ENCODE data around the gene NOTCH2.
"Not testable (repeated sequence)": the region's sequence is repeated elsewhere in the genome, so short reads cannot be mapped to it uniquely, and the experiment has no call there.

Gene NOTCH2

DNA sequence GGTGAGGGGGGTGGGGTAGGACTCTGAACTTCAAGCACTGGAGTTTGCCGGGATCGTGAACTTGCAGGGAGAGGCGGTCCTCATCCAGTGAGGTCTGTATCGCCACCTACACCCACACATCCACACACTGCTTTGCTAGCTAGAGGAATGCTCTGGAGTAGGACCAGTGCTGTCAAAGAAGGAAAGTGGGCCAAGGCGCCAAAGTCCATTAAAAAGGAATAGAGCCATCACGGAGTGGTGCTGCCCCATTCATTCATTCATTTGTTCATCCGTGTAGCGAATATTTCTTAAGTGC is 405 bp upstream of the NOTCH2 start:
- not testable (repeated sequence) for DNase-seq (ENCODE audit: extremely low read depth, low read depth)

DNA sequence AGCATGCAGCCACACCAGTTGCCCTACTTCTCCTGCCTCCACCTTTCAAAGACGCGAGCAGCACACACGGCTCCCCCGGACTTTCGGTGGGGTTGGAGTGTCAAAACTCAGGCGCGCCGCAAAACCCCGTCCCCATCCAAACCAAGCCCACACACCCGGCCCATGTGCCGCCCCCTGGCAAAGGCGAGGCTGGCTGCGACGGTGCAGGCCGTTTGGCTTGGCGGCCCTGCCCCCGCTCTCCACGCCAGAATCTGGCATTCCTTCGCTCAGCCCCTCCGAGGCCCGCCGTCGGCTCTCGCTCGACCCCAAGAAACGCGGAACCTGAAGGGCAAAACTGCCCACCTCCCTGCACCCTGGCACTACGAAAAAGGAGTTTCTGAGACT is 787 bp downstream of the NOTCH2 start:
- DNase-seq (ENCODE audit: extremely low read depth, low read depth) = not testable (repeated sequence)

DNA sequence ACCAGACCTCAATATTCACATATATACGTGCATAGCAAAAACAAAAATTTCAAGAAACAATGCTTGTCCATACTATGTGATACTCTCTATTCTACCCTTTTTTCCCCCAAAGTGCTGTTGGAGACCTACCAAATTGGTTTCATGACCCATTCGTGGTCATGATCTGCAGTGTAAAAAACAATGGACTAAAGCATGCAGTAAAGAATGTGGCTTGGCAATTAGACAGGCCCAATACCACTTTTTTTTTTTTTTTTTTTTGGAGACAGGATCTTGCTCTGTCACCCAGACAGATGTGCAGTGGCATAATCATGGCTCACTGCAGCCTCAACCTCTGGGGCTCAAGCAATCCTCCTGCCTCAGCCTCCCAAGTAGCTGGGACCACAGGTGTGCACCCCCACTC is 21.3 kb downstream of the NOTCH2 start:
- DNase-seq (ENCODE audit: extremely low read depth, low read depth) = not testable (repeated sequence)

DNA sequence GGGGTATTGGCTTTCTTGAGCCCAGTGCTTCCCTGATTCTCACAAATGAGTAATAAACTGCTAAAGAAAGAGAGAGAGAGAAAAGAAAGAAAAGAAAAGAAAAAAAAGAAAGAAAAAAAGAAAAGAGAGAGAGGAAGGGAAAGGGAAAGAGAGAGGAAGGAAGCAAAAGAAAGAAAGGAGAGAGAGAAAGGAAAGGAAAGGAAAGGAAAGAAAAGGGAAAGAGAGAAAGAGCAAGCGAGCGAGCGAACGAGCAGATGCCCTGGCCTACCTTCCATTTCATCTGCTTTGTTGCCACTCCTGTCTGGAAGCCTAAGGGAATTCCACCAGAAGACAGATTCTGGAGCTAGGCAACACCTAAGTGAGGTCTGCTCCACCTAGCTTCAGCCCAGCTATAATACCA is 27.7 kb downstream of the NOTCH2 start:
- not testable (repeated sequence) for DNase-seq (ENCODE audit: extremely low read depth, low read depth)

DNA sequence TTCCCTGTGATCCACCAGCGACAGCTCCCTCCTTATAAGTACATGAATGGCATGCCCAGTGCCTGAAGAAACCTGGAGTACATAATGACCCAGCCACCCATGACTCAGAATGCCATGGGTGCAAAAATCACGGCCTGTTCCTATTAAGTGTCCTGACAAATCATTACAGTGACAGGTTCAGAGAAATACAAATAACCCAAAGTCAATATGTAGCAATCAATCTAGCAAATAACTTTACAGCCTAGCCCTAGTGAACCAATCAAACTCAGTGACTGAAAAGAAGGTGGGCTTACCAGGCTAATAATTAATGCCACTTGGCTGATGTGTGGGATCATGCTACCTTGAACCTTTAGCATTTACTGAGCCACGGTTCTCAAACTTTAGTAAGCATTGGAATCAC is 37.2 kb downstream of the NOTCH2 start:
- DNase-seq (ENCODE audit: extremely low read depth, low read depth) = not testable (repeated sequence)

DNA sequence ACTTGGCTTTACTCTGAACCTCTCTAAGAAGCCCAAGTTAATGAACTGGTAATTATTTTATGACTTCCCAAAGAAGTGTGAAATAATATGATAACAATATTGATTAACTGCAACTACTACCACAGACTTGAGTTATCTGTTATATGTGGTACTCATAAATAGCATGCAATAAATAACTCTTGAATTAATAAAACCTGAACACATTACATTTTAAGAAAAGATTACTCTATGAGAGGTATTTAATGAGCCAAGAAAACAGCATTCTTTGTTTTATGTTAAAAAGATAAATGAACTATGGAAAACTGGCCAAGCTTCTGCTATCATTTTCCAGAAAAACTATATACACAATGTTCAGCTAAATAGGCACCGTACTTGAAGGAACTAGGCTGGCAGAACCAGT is 45.7 kb downstream of the NOTCH2 start:
- not testable (repeated sequence) for DNase-seq (ENCODE audit: extremely low read depth, low read depth)

DNA sequence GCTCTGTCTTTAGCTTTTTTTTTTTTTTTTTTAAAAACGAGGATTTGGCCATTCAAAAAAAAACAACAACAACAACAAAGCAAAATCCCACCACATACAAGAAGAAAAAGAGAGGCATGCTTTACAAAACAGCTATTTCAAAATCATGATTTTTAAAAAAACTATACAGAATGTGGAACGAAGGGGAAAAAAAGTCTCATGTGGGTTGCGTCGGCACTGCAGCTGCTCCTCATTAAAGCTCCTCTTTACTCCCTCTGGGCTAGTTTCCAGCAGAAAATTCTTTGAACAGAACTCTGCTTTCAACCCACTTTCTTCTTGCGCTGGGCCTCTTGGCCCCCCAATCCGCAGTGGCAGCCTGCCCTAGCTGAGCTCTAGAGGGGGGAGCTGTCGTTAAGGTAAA is 54.5 kb downstream of the NOTCH2 start:
- not testable (repeated sequence) for DNase-seq (ENCODE audit: extremely low read depth, low read depth)

DNA sequence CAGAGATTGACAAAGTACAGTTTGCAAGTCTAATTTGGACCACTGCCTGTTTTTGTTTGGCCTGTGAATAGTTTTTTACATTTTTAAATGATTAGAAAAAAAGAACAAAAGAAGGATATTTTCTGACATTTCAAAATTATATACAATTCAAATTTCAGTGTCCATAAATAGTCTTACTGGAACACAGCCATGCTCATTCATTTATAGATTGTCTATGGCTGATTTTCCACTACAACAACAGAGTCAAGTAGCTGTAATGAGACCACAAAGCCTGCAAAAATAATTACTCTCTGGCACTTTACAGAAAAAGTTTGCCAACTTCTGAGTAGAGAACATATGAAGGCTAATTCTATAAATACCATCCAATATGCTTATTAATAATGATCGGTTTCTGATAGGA is 61.1 kb downstream of the NOTCH2 start:
- not testable (repeated sequence) for DNase-seq (ENCODE audit: extremely low read depth, low read depth)

DNA sequence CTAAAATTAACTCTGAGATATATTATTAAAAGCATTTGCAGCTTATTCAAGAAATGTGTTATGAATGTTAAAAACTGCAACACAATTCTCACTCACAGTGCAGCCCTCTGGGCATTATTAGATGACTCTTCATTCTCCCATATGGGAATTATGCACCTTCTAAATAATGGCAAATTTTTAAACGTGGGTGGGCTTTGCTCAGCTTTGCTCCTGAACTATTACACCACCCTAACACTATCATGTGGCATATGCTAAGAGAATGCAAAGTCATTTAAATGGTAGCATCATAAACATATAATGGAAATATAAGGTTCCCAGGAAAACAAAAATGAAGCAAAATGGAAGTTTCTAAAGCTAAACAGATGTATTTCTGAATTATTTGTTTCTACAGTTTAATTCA is 61.6 kb downstream of the NOTCH2 start:
- DNase-seq (ENCODE audit: extremely low read depth, low read depth) = not testable (repeated sequence)

DNA sequence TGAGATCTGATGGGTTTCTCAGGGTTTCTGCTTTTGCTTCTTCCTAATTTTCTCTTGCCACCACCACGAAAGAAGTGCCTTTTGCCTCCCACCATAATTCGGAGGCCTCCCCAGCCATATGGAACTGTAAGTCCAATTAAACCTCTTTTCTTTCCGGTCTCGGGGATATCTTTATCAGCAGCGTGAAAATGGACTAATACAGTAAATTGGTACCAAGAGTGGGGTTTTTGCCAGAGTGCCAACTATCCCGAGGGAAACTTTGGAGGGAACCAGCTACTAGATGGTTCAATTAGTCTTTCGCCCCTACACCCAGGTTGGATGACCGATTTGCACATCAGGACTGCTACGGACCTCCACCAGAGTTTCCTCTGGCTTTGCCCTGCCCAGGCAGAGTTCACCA is 68.4 kb downstream of the NOTCH2 start:
- DNase-seq (ENCODE audit: extremely low read depth, low read depth) = not testable (repeated sequence)

DNA sequence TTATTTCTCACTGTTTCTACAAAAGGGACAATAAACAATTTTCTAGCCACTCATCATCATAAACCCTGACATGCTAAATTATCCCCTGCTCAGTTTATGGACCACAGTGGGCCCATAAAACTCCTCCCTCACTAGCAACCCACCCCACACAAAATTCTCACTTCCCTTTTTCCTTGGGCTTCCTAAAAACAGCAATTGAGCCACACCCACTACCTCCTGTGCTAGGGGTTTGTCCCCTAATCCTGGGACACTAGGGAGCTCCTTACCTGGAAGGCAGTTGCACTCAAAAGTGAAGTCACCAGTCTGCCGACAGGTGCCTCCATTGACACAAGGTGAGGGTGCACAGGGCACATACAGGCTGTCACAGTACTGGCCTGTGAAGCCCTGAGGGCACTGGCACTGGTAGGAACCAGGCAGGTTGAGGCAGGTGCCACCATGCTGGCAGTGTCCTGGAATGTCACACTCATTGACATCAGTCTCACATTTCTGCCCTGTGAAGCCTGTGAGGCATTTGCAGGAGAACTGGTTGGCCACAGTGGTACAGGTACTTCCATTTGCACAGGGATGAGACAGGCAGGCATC is 72.6 kb downstream of the NOTCH2 start:
- not testable (repeated sequence) for DNase-seq (ENCODE audit: extremely low read depth, low read depth)

DNA sequence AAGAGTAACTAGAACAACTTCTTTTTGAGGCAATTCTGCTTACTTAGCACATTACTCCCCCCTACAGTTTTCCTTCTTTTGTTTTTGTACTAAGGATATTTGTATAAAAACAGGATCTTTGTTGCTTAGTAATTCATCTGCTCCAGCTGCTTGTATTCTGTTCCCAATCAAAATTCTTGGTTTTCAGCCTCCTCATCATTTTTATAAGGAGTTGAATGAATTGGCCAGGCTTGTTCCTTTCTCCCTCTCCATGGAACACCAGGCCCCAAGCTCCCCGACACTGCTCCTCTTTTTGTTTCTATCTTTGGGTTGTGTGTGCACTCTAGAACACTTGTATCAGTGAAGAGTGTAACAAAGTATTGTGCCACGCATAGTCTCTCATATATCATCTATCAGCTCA is 73.5 kb downstream of the NOTCH2 start:
- DNase-seq (ENCODE audit: extremely low read depth, low read depth) = peak; percentile 7

DNA sequence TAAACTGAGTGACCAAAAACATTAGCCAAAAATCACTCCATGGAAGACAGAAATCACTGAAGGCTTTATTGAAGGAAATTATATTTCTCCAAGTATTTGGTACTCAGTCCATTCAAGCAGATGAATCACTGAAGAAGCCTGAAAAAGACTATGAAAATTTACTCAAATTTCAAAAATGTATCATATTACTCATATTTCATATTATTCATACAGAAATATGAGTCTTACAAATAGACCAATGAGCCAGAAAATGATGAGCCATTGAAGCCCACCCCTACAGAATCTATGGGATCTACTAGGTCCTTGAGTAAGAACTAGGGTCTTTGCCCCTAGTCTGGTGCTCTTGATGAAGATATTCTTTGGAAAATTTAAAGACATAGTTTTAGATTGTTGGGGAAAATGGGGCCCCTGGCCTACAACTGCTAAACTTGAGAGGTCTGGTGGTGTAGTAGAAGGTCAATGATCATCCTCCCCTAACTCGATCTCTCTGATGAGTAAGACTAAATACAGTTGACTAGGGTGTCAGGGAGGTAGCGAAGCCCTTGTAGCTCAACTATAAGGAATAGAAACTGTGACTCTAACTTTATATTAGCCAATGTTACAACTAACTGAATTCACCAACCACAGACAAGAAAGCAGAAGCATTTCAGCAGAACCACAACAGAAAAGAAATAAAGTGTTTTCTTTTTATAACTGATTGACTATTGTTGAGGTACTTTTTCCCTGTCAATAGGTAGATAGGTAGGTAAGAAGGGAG is 81.0 kb downstream of the NOTCH2 start:
- no peak for DNase-seq (ENCODE audit: extremely low read depth, low read depth)
- TF ChIP-seq, protein P1, sequence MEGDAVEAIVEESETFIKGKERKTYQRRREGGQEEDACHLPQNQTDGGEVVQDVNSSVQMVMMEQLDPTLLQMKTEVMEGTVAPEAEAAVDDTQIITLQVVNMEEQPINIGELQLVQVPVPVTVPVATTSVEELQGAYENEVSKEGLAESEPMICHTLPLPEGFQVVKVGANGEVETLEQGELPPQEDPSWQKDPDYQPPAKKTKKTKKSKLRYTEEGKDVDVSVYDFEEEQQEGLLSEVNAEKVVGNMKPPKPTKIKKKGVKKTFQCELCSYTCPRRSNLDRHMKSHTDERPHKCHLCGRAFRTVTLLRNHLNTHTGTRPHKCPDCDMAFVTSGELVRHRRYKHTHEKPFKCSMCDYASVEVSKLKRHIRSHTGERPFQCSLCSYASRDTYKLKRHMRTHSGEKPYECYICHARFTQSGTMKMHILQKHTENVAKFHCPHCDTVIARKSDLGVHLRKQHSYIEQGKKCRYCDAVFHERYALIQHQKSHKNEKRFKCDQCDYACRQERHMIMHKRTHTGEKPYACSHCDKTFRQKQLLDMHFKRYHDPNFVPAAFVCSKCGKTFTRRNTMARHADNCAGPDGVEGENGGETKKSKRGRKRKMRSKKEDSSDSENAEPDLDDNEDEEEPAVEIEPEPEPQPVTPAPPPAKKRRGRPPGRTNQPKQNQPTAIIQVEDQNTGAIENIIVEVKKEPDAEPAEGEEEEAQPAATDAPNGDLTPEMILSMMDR (IDR thresholded peaks at IDR 0.05; ENCODE audit: low read depth, low read length) = no peak

DNA sequence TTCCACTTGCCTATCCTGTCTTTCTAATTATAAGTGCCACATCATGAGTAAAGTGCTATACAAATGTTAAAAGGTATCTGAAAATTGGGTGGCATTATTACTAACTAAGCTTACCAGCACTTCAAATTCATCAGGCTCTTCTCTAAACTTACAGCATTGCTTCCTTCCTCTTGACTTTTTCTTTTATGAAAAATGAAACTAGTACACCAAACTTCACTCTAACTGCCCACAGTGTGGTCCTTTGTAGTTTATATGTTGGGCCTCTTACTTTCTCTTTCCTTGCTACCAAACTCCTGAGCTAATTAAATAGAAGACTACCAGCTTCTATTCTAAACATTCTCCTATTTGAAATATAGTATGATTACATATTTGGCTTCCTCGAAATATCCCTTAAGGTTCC is 81.8 kb downstream of the NOTCH2 start:
- DNase-seq (ENCODE audit: extremely low read depth, low read depth) = no peak
- TF ChIP-seq, protein P1 (IDR thresholded peaks at IDR 0.05; ENCODE audit: low read depth, low read length) = no peak

Data from AG09319 (cell line).